K562 (cell line): ENCODE data around the gene GPR42. TPM values are rescaled to one million over a fixed set of nuclear protein-coding genes. Genes with fewer than 3 reads are reported as not detected.

Source experiments
- CHD7 ChIP-seq: fragments of 200-600 bp; sonication (generic); IDR thresholded peaks from one replicate; pipeline ENCODE4 v1.6.1; 2012; ENCODE audit warnings: mild to moderate bottlenecking, low read depth, low read length, inconsistent platforms
- polyA plus RNA-seq, 8 experiments: library from polyadenylated mRNA; depleted of rRNA in 4 of 8; stranded (reverse) in 5 of 8; unstranded in 3 of 8; fragments of >200 nt; fragmentation: Nextera tagmentation in 2 of 8; fragmentation: Illumina TruSeq in 1 of 8; extraction: Ambion mirVana in 2 of 8; extraction: Trizol in 1 of 8; gene quantifications; 2 replicates each; pipeline versions ENCODE4 v1.2.1 to v1.2.3, GENCODE V29; 2011 to 2014; ENCODE audit warnings: inconsistent platforms in 1 of 8, missing spikeins in 1 of 8
- total RNA-seq, 7 experiments: library from RNA; depleted of rRNA in 6 of 7; stranded (reverse); fragments of >200 nt in 6 of 7; fragmentation: Illumina TruSeq in 2 of 7; extraction: Trizol in 2 of 7; gene quantifications; 2 replicates each; pipeline versions ENCODE4 v1.2.1 to v1.2.3, GENCODE V29; 2011 to 2021; ENCODE audit warnings: low replicate concordance in 1 of 7

Gene GPR42
- total and polyA plus RNA-seq, 9 of the 15 experiments (the other 6 are each of a cell fraction or from before 2014, with no cell fraction given), result not detected

- TF ChIP-seq CHD7, result no peak
Observed at GRCh38 chr19:35363711-35364425, 7.0 kb upstream of the GPR42 start (continued).
